GM21619 (cell line): ENCODE results near the gene PDE2A.

Experiments
- ATAC-seq: cut with Tn5 transposase; IDR thresholded peaks from one replicate; pipeline ENCODE4 v1.9.1; 2021; ENCODE audit not compliant: unreplicated experiment

The PDE2A gene

GRCh38 chr11:72616655-72617054 lies 57.6 kb downstream of the PDE2A start:
- ATAC-seq = no peak

DNA sequence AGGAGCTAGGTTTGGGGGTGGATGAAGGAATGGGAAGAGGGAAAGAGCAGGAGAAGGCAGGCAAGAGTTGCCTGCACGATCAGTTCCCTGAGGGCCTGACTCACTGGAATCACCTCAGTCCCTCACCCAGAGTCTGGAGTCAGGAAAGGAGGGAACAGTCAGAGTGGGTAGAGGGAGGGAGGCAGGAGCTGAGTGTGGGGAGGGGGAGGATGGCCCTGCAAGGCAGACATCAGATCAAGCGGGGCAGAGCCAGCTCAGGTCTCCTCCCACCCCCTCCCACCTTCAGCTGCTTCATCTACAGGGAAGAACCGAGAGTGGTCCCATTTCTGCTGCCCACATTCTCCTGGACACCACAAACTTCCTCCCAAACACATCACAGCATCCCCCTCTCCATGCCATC lies 58.9 kb downstream of the PDE2A start:
- no peak for ATAC-seq

DNA sequence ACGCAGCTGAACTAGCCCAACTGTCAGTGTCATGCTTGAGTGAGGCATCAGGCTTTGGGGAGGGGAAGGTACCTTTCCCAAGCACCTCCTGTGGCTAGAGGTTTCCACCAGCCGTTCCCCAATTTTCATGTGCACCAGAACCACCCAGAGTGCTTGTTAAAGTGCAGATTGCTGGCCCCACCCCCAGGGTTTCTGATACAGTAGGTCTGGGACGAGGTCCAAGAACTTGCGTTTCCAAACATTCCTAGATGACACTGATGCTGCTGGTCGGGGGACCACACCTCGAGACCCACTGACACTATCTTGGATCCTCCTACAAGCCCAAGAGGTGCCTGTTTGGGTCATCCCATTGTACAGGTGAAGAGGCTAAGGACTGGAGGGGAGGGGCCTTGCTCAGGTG lies 59.8 kb downstream of the PDE2A start:
- no peak for ATAC-seq

DNA sequence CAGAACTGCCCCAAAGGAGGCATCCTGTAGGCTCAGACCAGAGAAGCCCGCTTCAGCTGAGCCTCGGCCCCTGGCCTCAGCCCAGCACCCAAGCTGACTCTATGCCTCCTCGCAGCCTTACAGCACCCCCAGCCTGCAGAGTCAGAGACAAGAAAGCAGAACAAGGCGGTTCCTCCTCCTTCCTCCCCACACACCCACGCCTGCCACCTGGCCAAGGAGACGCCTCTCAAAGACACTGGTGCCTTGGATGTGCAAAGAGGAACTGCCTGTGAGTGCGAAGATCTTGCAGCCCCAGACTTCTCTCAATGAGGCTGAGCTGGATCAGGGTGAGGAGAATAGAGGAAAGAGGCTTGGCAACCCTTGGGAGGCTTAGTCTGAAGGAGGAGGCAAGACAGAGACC lies 60.2 kb downstream of the PDE2A start:
- ATAC-seq = no peak

DNA sequence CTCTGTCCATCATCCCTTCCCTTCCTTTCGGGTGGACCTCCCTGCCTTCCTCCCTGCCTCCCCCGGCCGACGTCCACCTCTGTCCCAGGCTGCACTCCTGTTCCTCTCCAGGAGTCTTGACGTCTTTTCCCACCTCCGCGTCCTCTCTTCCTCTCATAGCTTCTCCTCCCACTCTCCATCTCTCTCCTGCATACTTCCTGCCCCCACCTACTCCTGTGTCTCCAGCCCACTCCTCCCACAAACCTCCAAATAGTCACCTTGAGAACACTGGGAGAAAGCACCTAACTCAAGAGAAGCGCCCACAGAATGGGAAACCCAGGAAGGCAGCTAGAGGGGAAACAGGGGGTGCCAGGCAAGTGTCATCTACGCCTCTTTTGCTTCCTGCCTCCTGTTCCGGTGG lies 60.8 kb downstream of the PDE2A start:
- no peak for ATAC-seq

GRCh38 chr11:72609476-72609875 lies 64.7 kb downstream of the PDE2A start:
- ATAC-seq = no peak

DNA sequence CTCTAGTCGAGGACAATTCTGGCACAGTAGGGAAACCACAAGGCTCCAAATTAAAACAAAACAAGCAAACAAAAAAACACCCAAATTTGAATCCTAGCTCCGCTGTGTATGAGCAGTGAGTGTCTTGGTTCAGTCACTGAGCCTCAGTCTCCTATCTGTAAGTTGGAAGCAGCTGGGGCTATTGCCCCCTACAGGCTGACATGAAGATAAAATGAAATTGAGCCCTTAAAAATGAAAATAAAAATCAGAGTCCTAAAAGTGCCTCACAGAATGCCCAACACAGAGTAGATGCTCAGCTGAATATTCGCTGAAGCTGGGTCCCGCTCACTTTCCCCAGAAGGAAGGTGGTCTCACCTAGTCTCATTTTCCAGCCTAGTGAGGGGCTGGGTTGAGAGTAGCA lies 65.2 kb downstream of the PDE2A start:
- no peak for ATAC-seq

GRCh38 chr11:72607496-72607895 lies 66.7 kb downstream of the PDE2A start:
- no peak for ATAC-seq

DNA sequence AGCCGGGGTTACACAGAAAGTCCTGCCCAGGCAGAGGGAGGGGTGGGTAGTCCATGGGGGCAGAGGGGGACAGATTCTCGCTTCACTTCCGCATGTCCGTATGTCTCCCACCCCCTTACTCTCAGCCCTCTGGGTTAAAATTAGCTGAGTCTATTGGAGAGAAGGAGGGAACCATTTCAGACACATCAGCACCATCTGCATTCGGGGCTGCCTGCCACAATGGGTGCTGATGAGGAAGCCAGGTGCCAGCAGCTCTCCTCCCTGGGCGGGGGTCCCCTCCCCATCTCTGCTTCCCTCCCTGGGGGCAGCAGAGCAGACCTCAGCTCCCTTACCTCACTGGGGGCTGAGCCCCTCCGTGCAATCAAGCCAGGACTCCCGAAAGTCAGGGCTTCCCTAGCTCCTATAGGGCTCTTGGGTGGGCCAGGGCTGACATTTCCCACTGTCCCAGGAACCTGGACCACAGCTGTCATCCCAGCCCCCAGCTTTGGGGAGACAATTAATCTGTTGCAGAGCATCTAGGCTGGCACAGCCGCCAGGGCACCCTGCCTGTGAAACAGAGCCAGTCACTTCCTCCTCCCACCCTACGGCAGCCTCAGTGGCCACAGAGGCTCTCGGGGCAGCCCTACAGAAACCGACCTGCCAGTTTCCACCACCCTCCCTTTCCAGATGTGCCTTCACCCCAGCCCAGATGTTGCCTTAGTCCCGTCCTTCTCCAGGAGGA lies 67.3 kb downstream of the PDE2A start:
- no peak for ATAC-seq

- no peak for ATAC-seq
Observed at GRCh38 chr11:72605973-72606747, 68.1 kb downstream of the PDE2A start.

- no peak for ATAC-seq
Observed at GRCh38 chr11:72604256-72604655, 70.0 kb downstream of the PDE2A start.

DNA sequence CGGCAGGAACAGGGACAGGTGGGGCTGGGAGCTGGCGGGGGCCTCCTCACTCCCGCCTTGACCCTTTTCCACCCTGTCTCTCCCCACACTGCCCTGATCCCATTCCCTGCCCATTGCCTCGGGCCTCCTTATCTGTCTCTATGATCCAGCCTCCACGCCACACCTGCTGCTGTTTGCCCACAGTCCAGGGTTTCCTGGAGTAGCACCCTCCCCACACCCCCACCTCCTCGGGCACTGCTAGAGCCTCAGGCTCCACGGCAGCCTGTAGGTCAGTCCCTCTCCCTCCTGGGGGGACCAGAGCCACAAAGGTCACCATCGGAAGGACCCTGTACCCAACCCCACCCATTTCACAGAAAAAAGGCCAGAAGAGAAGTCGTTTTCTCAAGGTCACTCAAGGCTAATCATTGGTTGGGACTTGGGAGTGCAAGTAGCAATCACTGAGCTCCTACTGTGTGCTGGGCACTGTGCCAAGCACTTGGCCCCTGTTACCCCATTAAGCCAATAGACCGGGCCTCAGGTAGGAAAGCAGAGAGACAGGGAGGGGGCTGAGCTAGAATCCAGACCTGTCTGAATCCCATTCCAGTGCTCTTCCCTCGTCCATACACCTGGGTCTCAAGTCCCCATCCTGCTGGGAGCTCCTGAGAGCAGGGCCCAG lies 71.8 kb downstream of the PDE2A start:
- ATAC-seq = no peak

GRCh38 chr11:72600557-72600956 lies 73.7 kb downstream of the PDE2A start:
- no peak for ATAC-seq

DNA sequence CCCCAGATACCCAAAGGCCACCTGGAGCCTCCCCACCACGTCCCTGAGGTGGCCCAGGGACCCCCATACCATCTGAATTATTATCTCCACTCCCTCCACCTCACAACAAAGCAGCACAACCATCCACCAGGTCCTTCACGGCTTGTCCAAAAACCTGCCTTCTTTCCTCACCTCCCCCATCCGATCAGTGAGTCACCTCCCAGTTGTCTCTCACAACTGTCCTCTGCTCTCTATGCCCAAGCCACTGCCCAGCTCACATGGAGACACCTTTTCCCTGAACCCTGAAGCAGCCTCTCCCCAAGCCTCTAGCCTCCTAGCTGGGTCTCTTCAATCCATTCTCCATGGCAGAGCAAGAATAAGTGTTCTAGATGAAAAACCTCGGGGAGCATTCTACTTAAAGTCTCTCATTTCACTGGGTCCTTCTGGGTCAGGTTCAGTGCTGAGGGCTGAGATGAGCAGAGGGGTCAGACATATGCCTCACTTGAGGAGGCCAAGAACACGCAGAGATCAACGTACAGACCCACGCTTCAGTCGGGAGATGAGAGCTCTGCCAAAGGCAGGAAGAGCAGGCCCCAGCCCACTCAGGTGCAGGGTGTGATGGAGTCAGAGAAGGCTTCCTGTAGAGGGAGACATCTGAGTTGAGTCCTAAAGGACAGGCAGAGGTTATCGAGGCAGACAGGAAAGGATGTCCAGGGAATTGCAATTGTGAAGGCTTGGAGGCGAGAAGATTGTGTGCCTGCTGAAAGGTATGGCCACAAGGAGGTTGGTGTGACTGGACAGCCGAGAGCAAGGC lies 74.7 kb downstream of the PDE2A start:
- ATAC-seq = no peak

- no peak for ATAC-seq
Observed at GRCh38 chr11:72598906-72599305, 75.3 kb downstream of the PDE2A start.

DNA sequence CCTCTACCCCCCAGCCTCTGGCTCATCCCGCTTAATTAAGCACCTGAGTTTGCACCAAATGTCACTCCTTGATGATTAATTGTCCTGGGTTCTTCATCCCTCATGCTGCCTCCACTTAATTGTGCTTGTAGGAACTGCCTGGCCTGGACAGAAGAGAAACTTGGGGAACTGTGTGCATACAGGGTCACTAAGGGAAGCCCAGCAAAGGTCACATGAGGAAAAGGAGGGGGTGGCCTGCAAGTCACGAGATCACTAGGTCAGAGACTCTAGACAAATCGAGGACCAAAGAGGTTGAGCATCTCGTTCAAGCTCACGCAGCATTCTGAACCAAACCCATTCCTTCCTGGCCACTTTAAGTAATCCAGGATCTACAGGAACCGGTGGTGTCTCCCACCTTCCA lies 75.8 kb downstream of the PDE2A start:
- ATAC-seq = no peak

GRCh38 chr11:72597721-72598120 lies 76.5 kb downstream of the PDE2A start:
- ATAC-seq = no peak

DNA sequence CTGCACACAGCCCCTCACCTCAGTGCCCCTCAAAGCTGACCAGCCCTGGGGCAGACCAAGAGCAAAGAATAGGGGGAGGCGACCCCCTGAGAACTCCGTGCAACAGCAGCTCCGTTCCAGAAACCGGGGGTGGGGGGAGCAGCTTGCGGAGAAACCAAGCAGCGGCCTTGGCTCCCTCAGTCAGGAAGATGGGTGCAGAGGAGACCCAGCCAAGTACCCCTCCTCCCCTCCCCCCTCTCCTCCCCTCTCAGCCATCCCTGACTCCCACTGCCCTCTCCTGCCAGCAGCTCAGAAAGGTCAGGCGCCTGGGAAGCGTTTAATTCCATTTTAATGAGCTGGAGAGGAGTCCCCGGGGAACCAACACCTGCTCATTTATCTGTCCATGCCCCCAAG lies 78.9 kb downstream of the PDE2A start:
- no peak for ATAC-seq

DNA sequence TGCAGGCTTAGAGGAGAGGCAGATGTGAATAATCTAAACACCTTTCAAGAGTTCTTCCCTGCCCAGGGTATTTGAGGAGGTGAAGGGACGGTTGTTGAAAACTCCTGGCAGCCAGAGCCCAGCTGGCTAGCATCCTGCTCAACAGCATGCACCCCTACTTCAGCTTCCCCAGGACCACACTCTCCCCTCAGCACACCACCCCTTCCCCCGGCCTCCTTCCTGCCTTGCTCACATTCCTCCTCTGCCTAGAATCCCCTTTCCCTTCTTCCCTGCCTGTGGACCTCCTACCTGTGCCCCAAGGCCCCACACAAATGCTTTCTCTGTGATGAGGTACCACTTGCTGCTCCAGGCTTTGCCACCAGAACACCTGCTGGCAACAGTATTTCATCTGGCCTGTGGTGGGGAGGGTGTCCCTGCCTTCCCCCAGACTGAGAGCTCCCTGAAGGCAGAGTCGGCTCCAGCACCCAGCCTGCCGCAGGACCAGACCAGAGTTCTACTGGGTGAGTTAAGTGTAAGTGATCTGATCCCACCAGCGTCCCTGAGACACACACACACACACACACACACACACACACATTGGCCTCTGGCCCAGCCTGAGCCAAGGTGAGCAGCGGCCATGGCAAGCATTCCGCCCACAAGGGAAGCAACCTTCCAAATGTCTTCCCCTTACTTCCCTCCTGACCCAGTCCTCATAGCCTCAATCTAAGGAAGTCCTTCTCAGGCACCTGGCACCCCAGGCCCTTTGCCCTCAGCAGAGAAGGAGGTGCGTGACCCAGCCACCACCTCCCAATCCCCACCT lies 79.5 kb downstream of the PDE2A start:
- no peak for ATAC-seq

DNA sequence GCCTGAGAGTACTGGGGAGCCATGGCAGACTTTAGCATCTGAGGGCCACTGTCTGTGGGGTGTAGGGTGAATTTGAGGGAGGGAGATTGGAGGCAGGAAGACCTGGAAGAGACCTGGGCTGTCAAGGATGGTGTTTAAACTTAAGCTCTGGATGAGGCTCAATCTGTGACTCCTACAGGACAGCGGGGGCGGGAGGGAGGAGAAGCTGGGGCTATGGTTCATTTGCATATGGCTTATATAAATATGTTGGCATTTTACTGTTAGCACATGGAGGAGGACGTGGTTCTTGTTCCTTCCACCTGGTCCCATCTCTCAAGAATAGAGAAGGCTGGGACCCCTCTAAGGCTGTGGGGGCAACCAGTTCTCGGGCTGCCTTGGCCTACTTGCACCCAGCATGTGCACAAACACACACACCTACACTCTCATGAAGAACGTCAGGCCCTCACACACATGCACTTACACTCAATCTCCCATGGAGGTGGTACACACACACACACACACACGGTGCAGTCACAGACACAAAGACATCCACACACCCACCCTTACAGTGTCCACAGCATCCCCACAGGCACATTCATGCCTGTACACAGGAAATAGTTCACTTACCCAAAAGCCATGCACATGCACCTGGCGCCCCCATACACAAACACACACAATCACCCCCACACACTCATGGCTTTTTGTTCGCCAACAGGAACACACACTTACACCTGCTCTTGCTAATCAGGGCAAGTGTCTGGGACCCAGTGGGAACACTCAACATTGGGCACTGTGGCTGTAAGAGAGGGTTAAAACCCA lies 81.3 kb downstream of the PDE2A start:
- no peak for ATAC-seq
